A549 (cell line): ENCODE measurements around the gene ATP2B3. TPM values are rescaled to one million over a fixed set of nuclear protein-coding genes. Genes with fewer than 3 reads are reported as not detected.

Source experiments
- ATAC-seq, 2 experiments: fragments of 200-7000 bp in 1 of 2; fragments of >200 bp in 1 of 2; cut with Nextera tagmentation in 1 of 2; cut with Tn5 transposase in 1 of 2; 3 replicates each; pipeline versions ENCODE4 v1.8.0 to v1.9.1; 2018 to 2020; ENCODE audit warnings: mild to moderate bottlenecking in 1 of 2, moderate library complexity in 1 of 2
- CTCF ChIA-PET: fragments of 300-600 bp; sonication (Branson Sonifier 250); formaldehyde crosslinking; extraction: SDS; loops from one replicate; lab custom pipeline; 2021; ENCODE audit warnings: antibody characterized with exemption, inconsistent platforms; lab: Yijun Ruan, JAX
- POLR2A ChIA-PET: fragments of 350-600 bp; formaldehyde crosslinking; extraction: SDS; loops from one replicate; lab custom pipeline; 2021; ENCODE audit warnings: antibody characterized with exemption, inconsistent platforms; lab: Yijun Ruan, JAX
- DNase-seq, 2 experiments: peaks; one replicate each; pipeline versions ENCODE4 v3.0.0 to v3.0.0-alpha.2; 2011 to 2016; ENCODE audit warnings: low read depth in 1 of 2, low spot score in 1 of 2
- FAIRE-seq: peaks from 2 replicates; lab custom pipeline; 2011; peaks lifted over from hg19 to GRCh38; lab: Jason Lieb, UNC
- H3K27ac ChIP-seq, 2 experiments: fragments of >200 bp; sonication (Bioruptor Twin); formaldehyde crosslinking; 3 replicates each; pipeline ENCODE4 v1.5.1; 2016 to 2017
- H3K4me1 ChIP-seq: fragments of >200 bp; sonication (Bioruptor Twin); formaldehyde crosslinking; 3 replicates; pipeline ENCODE4 v1.6.1; 2016
- H3K4me2 ChIP-seq: fragments of >200 bp; sonication (Bioruptor Twin); formaldehyde crosslinking; 3 replicates; pipeline ENCODE4 v1.6.1; 2016
- H3K4me3 ChIP-seq: fragments of >200 bp; sonication (Bioruptor Twin); formaldehyde crosslinking; 3 replicates; pipeline ENCODE4 v1.5.1; 2016
- H3K9me3 ChIP-seq: fragments of >200 bp; sonication (Bioruptor Twin); formaldehyde crosslinking; 3 replicates; pipeline ENCODE4 v1.6.1; 2016
- ATOH8 ChIP-seq: fragments of 250-450 bp; sonication (Bioruptor Pico); IDR thresholded peaks from 2 replicates; pipeline ENCODE4 v1.5.0; 2020; ENCODE audit warnings: low read depth, mild to moderate bottlenecking, moderate library complexity
- CEBPB ChIP-seq, 2 experiments: fragments of >200 bp in 1 of 2; sonication (Bioruptor Twin) in 1 of 2; formaldehyde crosslinking in 1 of 2; IDR thresholded peaks; 2 replicates each; pipeline ENCODE4 v1.6.1; 2012 to 2016
- CHD2 ChIP-seq: fragments of 150-350 bp; IDR thresholded peaks from 2 replicates; pipeline ENCODE4 v1.6.1; 2014; ENCODE audit warnings: low read length; ENCODE audit not compliant: partially characterized antibody
- EHF ChIP-seq: fragments of 250-450 bp; sonication (Bioruptor Pico); IDR thresholded peaks from 2 replicates; pipeline ENCODE4 v1.5.0; 2020; ENCODE audit warnings: mild to moderate bottlenecking
- ESRRA ChIP-seq: fragments of 150-350 bp; IDR thresholded peaks from 2 replicates; pipeline ENCODE4 v1.6.1; 2014; ENCODE audit warnings: mild to moderate bottlenecking, low read length, borderline replicate concordance
- FOSB ChIP-seq: fragments of 250-450 bp; sonication (Bioruptor Pico); IDR thresholded peaks from 2 replicates; pipeline ENCODE4 v1.5.0; 2020; ENCODE audit warnings: mild to moderate bottlenecking, moderate library complexity
- FOSL2 ChIP-seq, 2 experiments: fragments of 450-650 bp in 1 of 2; fragments of >200 bp in 1 of 2; sonication (Bioruptor Twin) in 1 of 2; formaldehyde crosslinking; IDR thresholded peaks; 2 replicates each; pipeline versions ENCODE4 v1.5.0 to v1.6.1; 2016 to 2020; ENCODE audit warnings: mild to moderate bottlenecking in 1 of 2, moderate library complexity in 1 of 2
- FOXS1 ChIP-seq: fragments of 250-450 bp; sonication (Bioruptor Pico); IDR thresholded peaks from 2 replicates; pipeline ENCODE4 v1.5.0; 2020; ENCODE audit warnings: mild to moderate bottlenecking, moderate library complexity
- GATA3 ChIP-seq: IDR thresholded peaks from 2 replicates; pipeline ENCODE4 v1.6.1; 2012; ENCODE audit warnings: borderline replicate concordance
- HDAC2 ChIP-seq: fragments of 200-600 bp; sonication (generic); IDR thresholded peaks from 2 replicates; pipeline ENCODE4 v1.6.1; 2016
- HOXA7 ChIP-seq: fragments of 250-450 bp; sonication (Bioruptor Pico); IDR thresholded peaks from 2 replicates; pipeline ENCODE4 v1.5.0; 2020; ENCODE audit warnings: mild to moderate bottlenecking, moderate library complexity
- HOXB5 ChIP-seq: fragments of 250-450 bp; sonication (Bioruptor Pico); IDR thresholded peaks from 2 replicates; pipeline ENCODE4 v1.5.0; 2020; ENCODE audit warnings: mild to moderate bottlenecking, moderate library complexity
- KDM1A ChIP-seq: fragments of 200-600 bp; sonication (generic); IDR thresholded peaks from 2 replicates; pipeline ENCODE4 v1.6.1; 2016; ENCODE audit warnings: low read depth, mild to moderate bottlenecking
- KDM5A ChIP-seq: fragments of 200-600 bp; sonication (generic); IDR thresholded peaks from 2 replicates; pipeline ENCODE4 v1.6.1; 2016; ENCODE audit warnings: antibody characterized with exemption, mild to moderate bottlenecking
- MAFK ChIP-seq: fragments of 450-650 bp; IDR thresholded peaks from 2 replicates; pipeline ENCODE4 v1.6.1; 2014; ENCODE audit not compliant: partially characterized antibody
- MAX ChIP-seq: IDR thresholded peaks from 2 replicates; pipeline ENCODE4 v1.6.1; 2012
- MYC ChIP-seq: IDR thresholded peaks from 2 replicates; pipeline ENCODE4 v1.6.1; 2012; ENCODE audit warnings: mild to moderate bottlenecking, inconsistent platforms, low read length, improper control_type of control experiment, borderline replicate concordance
- NFE2L2 ChIP-seq: fragments of 150-350 bp; conservative IDR thresholded peaks from 2 replicates; pipeline ENCODE4 v1.6.1; 2014; ENCODE audit warnings: low read length
- NPAS2 ChIP-seq: fragments of 250-450 bp; sonication (Bioruptor Pico); IDR thresholded peaks from 2 replicates; pipeline ENCODE4 v1.8.0; 2022; ENCODE audit warnings: mild to moderate bottlenecking, moderate library complexity, borderline replicate concordance
- PBX3 ChIP-seq: IDR thresholded peaks from 2 replicates; pipeline ENCODE4 v1.6.1; 2012
- PHF8 ChIP-seq: fragments of 200-600 bp; sonication (generic); IDR thresholded peaks from 2 replicates; pipeline ENCODE4 v1.6.1; 2016; ENCODE audit warnings: low read depth, mild to moderate bottlenecking, antibody characterized with exemption, moderate library complexity, borderline replicate concordance
- POLR2A ChIP-seq: IDR thresholded peaks from 2 replicates; pipeline ENCODE4 v1.6.1; 2012; ENCODE audit warnings: mild to moderate bottlenecking, low read length
- RAD21 ChIP-seq, 2 experiments: fragments of >200 bp in 1 of 2; sonication (Bioruptor Twin) in 1 of 2; formaldehyde crosslinking in 1 of 2; IDR thresholded peaks in 1 of 2; conservative IDR thresholded peaks in 1 of 2; 2 replicates in 1 of 2; 3 replicates in 1 of 2; pipeline ENCODE4 v1.6.1; 2012 to 2018; ENCODE audit warnings: inconsistent platforms in 1 of 2
- RCOR1 ChIP-seq: fragments of 150-350 bp; IDR thresholded peaks from 2 replicates; pipeline ENCODE4 v1.6.1; 2014; ENCODE audit warnings: antibody characterized with exemption, low read length, low read depth
- TP53 ChIP-seq: fragments of 250-450 bp; sonication (Bioruptor Pico); IDR thresholded peaks from 2 replicates; pipeline ENCODE4 v1.5.0; 2021; ENCODE audit warnings: mild to moderate bottlenecking, moderate library complexity
- ZC3H11A ChIP-seq: fragments of 450-650 bp; IDR thresholded peaks from 2 replicates; pipeline ENCODE4 v1.6.1; 2014; ENCODE audit warnings: antibody characterized with exemption, mild to moderate bottlenecking
- ZNF302 ChIP-seq: fragments of 250-450 bp; sonication (Bioruptor Pico); IDR thresholded peaks from 2 replicates; pipeline ENCODE4 v1.9.0; 2021; ENCODE audit warnings: inconsistent platforms, mild to moderate bottlenecking, moderate library complexity
- WGBS: methylation state at CpG from one replicate; pipeline ENCODE4 v1.1.6; 2017; ENCODE audit errors: missing lambda C conversion rate; 5-methylcytosine and 5-hydroxymethylcytosine counted together
- polyA plus RNA-seq, 4 experiments: library from polyadenylated mRNA; depleted of rRNA in 3 of 4; stranded (reverse); fragments of >200 nt; fragmentation: RNase III in 1 of 4; extraction: RNeasy Plus Mini Kit Qiagen cat#74134 plus additional on column Dnase treatment in 1 of 4; gene quantifications; 2 replicates in 3 of 4; 3 replicates in 1 of 4; pipeline ENCODE4 v1.2.3, GENCODE V29; 2011 to 2017

Gene ATP2B3
- polyA plus RNA-seq, 2 of the 4 experiments (the other 2 are of a cell fraction) = 0.13 to 0.30 TPM

GRCh38 chrX:153592966-153593688 is 75.7 kb downstream of the ATP2B3 start:
- ATAC-seq (no peak), DNase-seq (no peak), FAIRE-seq (no peak)
- peaks cover 11% of the 10 kb centered on the region; the same call in 2 of the 3 replicates for H3K4me1 ChIP-seq
- H3K27ac ChIP-seq = no peak overlapping the region
- CTCF ChIA-PET = interaction anchor here (1.3 to 2.0 kb wide), 4 partner anchors 17 to 75 kb away, joined by 3 to 10 read pairs (median 6); no protein-coding TSS in a partner anchor
- 91% methylated on average over 12 of the region's 12 CpGs for WGBS
- TF ChIP-seq FOSB (CRISPR knock-in tag) (no peak), ZC3H11A (no peak), RAD21 (conservative IDR thresholded peaks at IDR 0.05 in 1 of 2, IDR thresholded peaks at IDR 0.05 in 1 of 2) (no peak), GATA3 (no peak), TP53 (CRISPR knock-in tag) (no peak), KDM5A (no peak), HOXA7 (no peak), PHF8 (no peak)
- H3K9me3 ChIP-seq = no peaks in the 10 kb centered on the region
- POLR2A ChIA-PET = no interaction called here
- no peak overlapping the region for H3K4me3 ChIP-seq
- H3K4me2 ChIP-seq = no peak overlapping the region

- no peak overlapping the region for H3K27ac ChIP-seq
- H3K4me2 ChIP-seq = no peak overlapping the region
- FAIRE-seq (no peak), DNase-seq (no peak), ATAC-seq (no peak)
- peaks cover 11% of the 10 kb centered on the region; the same call in 2 of the 3 replicates for H3K4me1 ChIP-seq
- POLR2A ChIA-PET = no interaction called here
- CTCF ChIA-PET = interaction anchor here (0.6 to 2.0 kb wide), 4 partner anchors 15 to 68 kb away, joined by 3 to 10 read pairs (median 4); no protein-coding TSS in a partner anchor
- 89% methylated on average over 16 of the region's 22 CpGs for WGBS
- no peaks in the 10 kb centered on the region for H3K9me3 ChIP-seq
- TF ChIP-seq ZNF302 (CRISPR knock-in tag) = no peak
- TF ChIP-seq TP53 (CRISPR knock-in tag) = no peak
- no peak for TF ChIP-seq RAD21 (conservative IDR thresholded peaks at IDR 0.05 in 1 of 2, IDR thresholded peaks at IDR 0.05 in 1 of 2)
- no peak for TF ChIP-seq HOXB5 (CRISPR knock-in tag)
- no peak for TF ChIP-seq HDAC2
- no peak for TF ChIP-seq FOXS1
- no peak for TF ChIP-seq NPAS2 (CRISPR knock-in tag)
- TF ChIP-seq ATOH8 (CRISPR knock-in tag) = no peak
- TF ChIP-seq FOSL2 (IDR thresholded peaks at IDR 0.05) = no peak
- TF ChIP-seq FOSL2 (CRISPR knock-in tag; IDR thresholded peaks at IDR 0.05) = no peak
- TF ChIP-seq MYC = no peak
- no peak for TF ChIP-seq CHD2
- no peak for TF ChIP-seq MAX
- H3K4me3 ChIP-seq = no peak overlapping the region
Observed at GRCh38 chrX:153593811-153594500, 76.5 kb downstream of the ATP2B3 start.

GRCh38 chrX:153595387-153595786 is 77.9 kb downstream of the ATP2B3 start:
- Histone ChIP-seq H3K4me3 (no peak overlapping the region), H3K4me2 (no peak overlapping the region), H3K9me3 (no peaks in the 10 kb centered on the region)
- FAIRE-seq = no peak
- no peak for ATAC-seq
- POLR2A ChIA-PET = no interaction called here
- 89% methylated on average over 11 of the region's 11 CpGs for WGBS
- TF ChIP-seq NFE2L2 = no peak
- TF ChIP-seq MAFK = no peak
- no peak for TF ChIP-seq ESRRA
- no peak for TF ChIP-seq KDM1A
- TF ChIP-seq EHF (CRISPR knock-in tag) = no peak
- no peak for TF ChIP-seq POLR2A
- no peak for TF ChIP-seq RCOR1
- no peak for TF ChIP-seq PBX3
- TF ChIP-seq CEBPB (IDR thresholded peaks at IDR 0.05) = no peak
- TF ChIP-seq, all 56 proteins: peak for 0
- CTCF ChIA-PET = interaction anchor here (0.6 to 1.4 kb wide), 4 partner anchors 9 to 625 kb away, joined by 3 to 4 read pairs (median 3); no protein-coding TSS in a partner anchor
- Histone ChIP-seq H3K4me1 (peaks cover 17% of the 10 kb centered on the region; the same call in 2 of the 3 replicates), H3K27ac (no peak overlapping the region)
- DNase-seq = no peak
